ENCODE data around the gene AXIN2.

AXIN2 gene

DNA sequence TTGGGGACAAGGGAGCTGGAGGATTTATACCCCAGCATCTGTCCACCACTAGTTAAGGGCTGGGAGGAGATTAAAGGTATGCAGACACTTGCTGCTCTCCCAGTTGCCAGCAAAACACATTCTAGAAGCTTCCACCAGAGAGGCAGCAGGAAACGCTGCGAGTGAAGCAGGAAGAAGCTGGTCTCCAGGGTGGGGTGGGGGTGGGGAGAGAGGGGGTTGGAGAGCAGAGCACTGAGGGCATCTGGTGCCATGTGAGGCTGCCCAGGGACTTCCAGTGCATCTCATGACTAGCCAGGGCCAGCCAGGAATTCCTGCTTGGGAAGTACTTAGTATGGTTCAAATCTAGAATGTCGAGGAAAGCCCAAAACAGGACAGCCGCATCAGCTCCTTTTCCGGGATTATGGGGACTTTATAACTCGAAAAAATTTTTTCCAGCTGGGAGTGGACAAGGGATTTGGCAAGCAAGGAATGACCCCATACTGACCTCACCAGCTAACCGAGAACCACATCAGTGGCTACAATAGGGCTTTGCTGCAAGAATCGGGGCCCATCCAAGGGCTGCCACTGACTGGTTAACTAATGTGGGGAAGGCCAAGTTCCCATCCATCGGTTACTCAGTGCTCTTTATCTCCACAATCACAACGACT, 26.2 kb upstream of the AXIN2 start:
- Histone ChIP-seq H3K36me3 (ENCODE audit: insufficient read depth, low read length) (no peaks in the 10 kb centered on the region), H3K27ac (no peak overlapping the region), H3K4me3 (no peak overlapping the region), H3K9ac (ENCODE audit: insufficient read length) (no peak overlapping the region), H3K9me3 (ENCODE audit: low read depth, low read length) (no peaks in the 10 kb centered on the region)
- TF ChIP-seq FOXP2 (optimal IDR thresholded peaks at IDR 0.05; ENCODE audit: control extremely low read depth, extremely low read length, insufficient read depth) (no peak), POLR2AphosphoS5 (IDR thresholded peaks at IDR 0.05; ENCODE audit: borderline replicate concordance, low read depth, low read length) (no peak)
- DNase-seq (ENCODE audit: low read depth, low spot score) = no peak

- H3K9me3 ChIP-seq (ENCODE audit: low read depth, low read length) = no peaks in the 10 kb centered on the region
- no peak overlapping the region for H3K4me3 ChIP-seq
- no peak overlapping the region for H3K9ac ChIP-seq (ENCODE audit: insufficient read length)
- DNase-seq (ENCODE audit: low read depth, low spot score) = no peak
- TF ChIP-seq FOXP2 (optimal IDR thresholded peaks at IDR 0.05; ENCODE audit: control extremely low read depth, extremely low read length, insufficient read depth) = no peak
- TF ChIP-seq EZH2 (IDR thresholded peaks at IDR 0.05) = no peak
- TF ChIP-seq POLR2AphosphoS5 (IDR thresholded peaks at IDR 0.05; ENCODE audit: borderline replicate concordance, low read depth, low read length) = no peak
- no peak overlapping the region for H3K27ac ChIP-seq
- H3K36me3 ChIP-seq (ENCODE audit: insufficient read depth, low read length) = no peaks in the 10 kb centered on the region
These were observed 25.5 kb upstream of the AXIN2 start for GRCh38 chr17:65586899-65587298.

DNA sequence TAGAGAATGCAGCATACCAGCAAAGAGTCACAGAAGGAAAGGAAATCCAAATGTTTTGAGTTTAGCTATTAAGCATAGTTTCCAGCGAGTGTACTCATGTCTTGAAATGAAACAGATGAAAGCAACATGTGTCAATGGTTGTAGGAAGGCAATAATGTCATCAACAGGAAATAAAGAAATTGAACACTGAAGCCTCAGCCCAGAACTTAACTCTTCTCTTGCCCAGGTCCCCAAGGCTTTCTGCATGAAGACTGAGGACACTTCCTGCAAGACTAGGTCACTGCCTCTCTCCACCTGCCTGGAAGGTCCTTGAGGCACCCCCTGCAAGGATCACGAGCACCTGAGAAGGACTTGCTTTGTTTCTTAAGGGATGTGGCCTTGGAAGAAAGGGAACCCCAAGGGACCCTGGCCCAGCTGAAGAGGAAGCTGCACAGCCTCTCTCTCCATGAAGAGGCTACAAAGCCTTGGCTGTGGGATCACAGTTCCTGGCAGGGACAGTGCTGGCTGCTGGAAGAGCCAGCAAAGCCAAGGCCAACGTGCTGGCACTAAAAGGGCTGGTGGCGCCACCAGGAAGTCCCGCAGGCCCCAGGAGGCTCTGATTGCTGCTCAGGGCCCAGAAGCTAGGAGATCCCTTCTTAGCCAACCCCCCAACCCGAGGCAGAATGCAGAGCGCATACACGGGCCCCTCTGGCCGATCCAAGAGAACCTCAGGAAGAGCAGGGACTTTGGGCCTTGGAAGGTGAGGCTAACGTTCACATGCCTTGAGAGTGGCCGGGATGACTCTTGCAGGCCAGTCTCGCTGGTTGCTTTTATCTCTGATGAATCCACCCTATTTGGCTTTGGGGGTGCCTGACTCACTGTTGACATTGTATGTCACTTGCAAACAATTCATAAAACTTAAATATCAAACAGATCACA, 23.4 kb upstream of the AXIN2 start:
- Histone ChIP-seq H3K36me3 (ENCODE audit: insufficient read depth, low read length) (no peaks in the 10 kb centered on the region), H3K9ac (ENCODE audit: insufficient read length) (no peak overlapping the region), H3K27ac (no peak overlapping the region), H3K4me3 (no peak overlapping the region), H3K9me3 (ENCODE audit: low read depth, low read length) (no peaks in the 10 kb centered on the region)
- TF ChIP-seq POLR2AphosphoS5 (IDR thresholded peaks at IDR 0.05; ENCODE audit: borderline replicate concordance, low read depth, low read length) (no peak), EZH2 (IDR thresholded peaks at IDR 0.05) (no peak), FOXP2 (optimal IDR thresholded peaks at IDR 0.05; ENCODE audit: control extremely low read depth, extremely low read length, insufficient read depth) (no peak)
- no peak for DNase-seq (ENCODE audit: low read depth, low spot score)

- no peak overlapping the region for H3K9ac ChIP-seq (ENCODE audit: insufficient read length)
- TF ChIP-seq FOXP2 (optimal IDR thresholded peaks at IDR 0.05; ENCODE audit: control extremely low read depth, extremely low read length, insufficient read depth) (no peak), EZH2 (IDR thresholded peaks at IDR 0.05) (no peak), POLR2AphosphoS5 (IDR thresholded peaks at IDR 0.05; ENCODE audit: borderline replicate concordance, low read depth, low read length) (no peak)
- H3K36me3 ChIP-seq (ENCODE audit: insufficient read depth, low read length) = no peaks in the 10 kb centered on the region
- no peak overlapping the region for H3K27ac ChIP-seq
- DNase-seq (ENCODE audit: low read depth, low spot score) = no peak
- no peaks in the 10 kb centered on the region for H3K9me3 ChIP-seq (ENCODE audit: low read depth, low read length)
- no peak overlapping the region for H3K4me3 ChIP-seq
These were observed 22.6 kb upstream of the AXIN2 start for GRCh38 chr17:65583921-65584603.

GRCh38 chr17:65576939-65577338, 15.5 kb upstream of the AXIN2 start:
- no peak for DNase-seq (ENCODE audit: low read depth, low spot score)
- Histone ChIP-seq H3K9ac (ENCODE audit: insufficient read length) (no peak overlapping the region), H3K27ac (no peak overlapping the region), H3K9me3 (ENCODE audit: low read depth, low read length) (no peaks in the 10 kb centered on the region), H3K4me3 (no peak overlapping the region), H3K36me3 (ENCODE audit: insufficient read depth, low read length) (no peaks in the 10 kb centered on the region)
- no peak for TF ChIP-seq EZH2 (IDR thresholded peaks at IDR 0.05)
- TF ChIP-seq POLR2AphosphoS5 (IDR thresholded peaks at IDR 0.05; ENCODE audit: borderline replicate concordance, low read depth, low read length) = no peak
- no peak for TF ChIP-seq FOXP2 (optimal IDR thresholded peaks at IDR 0.05; ENCODE audit: control extremely low read depth, extremely low read length, insufficient read depth)

- Histone ChIP-seq H3K9ac (ENCODE audit: insufficient read length) (no peak overlapping the region), H3K9me3 (ENCODE audit: low read depth, low read length) (no peaks in the 10 kb centered on the region), H3K36me3 (ENCODE audit: insufficient read depth, low read length) (no peaks in the 10 kb centered on the region), H3K4me3 (no peak overlapping the region), H3K27ac (no peak overlapping the region)
- TF ChIP-seq POLR2AphosphoS5 (IDR thresholded peaks at IDR 0.05; ENCODE audit: borderline replicate concordance, low read depth, low read length) (no peak), FOXP2 (optimal IDR thresholded peaks at IDR 0.05; ENCODE audit: control extremely low read depth, extremely low read length, insufficient read depth) (no peak), EZH2 (IDR thresholded peaks at IDR 0.05) (no peak)
- DNase-seq (ENCODE audit: low read depth, low spot score) = no peak
These were observed 11.8 kb upstream of the AXIN2 start for GRCh38 chr17:65573282-65573602.

DNA sequence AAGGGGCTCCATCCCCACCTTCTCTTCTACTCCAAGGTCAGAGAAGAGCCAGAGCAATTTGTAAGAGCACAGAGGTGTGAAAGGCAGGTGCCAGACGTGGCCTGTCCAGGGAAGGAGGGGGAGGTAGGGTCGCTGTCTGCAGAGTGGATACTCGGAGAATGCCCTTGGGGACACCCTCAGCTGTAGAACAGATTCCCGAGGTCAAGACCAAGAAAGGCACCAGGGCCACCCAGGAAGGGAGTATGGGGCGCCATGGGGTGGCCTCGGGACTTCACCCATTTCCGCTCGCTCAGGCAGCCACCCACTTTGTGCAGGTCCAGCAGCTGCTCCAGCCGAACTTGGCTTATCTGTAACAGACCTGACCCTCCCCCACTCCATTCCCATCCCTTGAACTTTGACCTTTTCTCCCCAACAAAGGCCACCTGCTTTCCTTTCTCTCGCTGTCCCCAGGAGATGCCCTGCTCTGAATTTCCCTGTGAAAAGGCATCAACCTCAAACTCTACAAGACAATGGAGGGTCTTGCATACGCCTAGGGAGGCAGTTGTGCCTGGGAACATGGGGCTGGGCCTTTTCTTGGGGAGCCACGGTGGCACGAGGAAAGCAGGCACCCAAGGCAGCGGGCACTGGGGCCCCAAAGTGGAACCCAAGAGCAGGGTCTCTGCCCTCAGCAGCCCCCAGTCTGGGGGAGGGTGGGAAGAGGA, 11.3 kb upstream of the AXIN2 start:
- Histone ChIP-seq H3K9ac (ENCODE audit: insufficient read length) (no peak overlapping the region), H3K27ac (no peak overlapping the region), H3K4me3 (no peak overlapping the region), H3K9me3 (ENCODE audit: low read depth, low read length) (no peaks in the 10 kb centered on the region), H3K36me3 (ENCODE audit: insufficient read depth, low read length) (no peaks in the 10 kb centered on the region)
- TF ChIP-seq POLR2AphosphoS5 (IDR thresholded peaks at IDR 0.05; ENCODE audit: borderline replicate concordance, low read depth, low read length) (no peak), EZH2 (IDR thresholded peaks at IDR 0.05) (no peak), FOXP2 (optimal IDR thresholded peaks at IDR 0.05; ENCODE audit: control extremely low read depth, extremely low read length, insufficient read depth) (no peak)
- no peak for DNase-seq (ENCODE audit: low read depth, low spot score)

GRCh38 chr17:65572186-65572580, 10.7 kb upstream of the AXIN2 start:
- H3K27ac ChIP-seq = no peak overlapping the region
- no peak for TF ChIP-seq POLR2AphosphoS5 (IDR thresholded peaks at IDR 0.05; ENCODE audit: borderline replicate concordance, low read depth, low read length)
- no peak for TF ChIP-seq FOXP2 (optimal IDR thresholded peaks at IDR 0.05; ENCODE audit: control extremely low read depth, extremely low read length, insufficient read depth)
- no peak overlapping the region for H3K9ac ChIP-seq (ENCODE audit: insufficient read length)
- H3K36me3 ChIP-seq (ENCODE audit: insufficient read depth, low read length) = no peaks in the 10 kb centered on the region
- no peak for DNase-seq (ENCODE audit: low read depth, low spot score)
- H3K9me3 ChIP-seq (ENCODE audit: low read depth, low read length) = no peaks in the 10 kb centered on the region
- no peak overlapping the region for H3K4me3 ChIP-seq

All from SK-N-MC (cell line).